Cardiac fibroblast (primary cell): Measurements from ENCODE around the gene ZNF541.

Source experiments
- DNase-seq, 2 donors: peaks; one replicate each; pipeline versions ENCODE4 v3.0.0 to v3.0.0-alpha.2; 2010; ENCODE audit warnings: low read depth in 2 of 2
- H3K4me3 ChIP-seq, 2 donors: replicated peaks in 1 of 2; 1 replicate in 1 of 2; 2 replicates in 1 of 2; pipeline ENCODE4 v1.5.1; 2011; ENCODE audit warnings: low read depth in 2 of 2, low read length in 2 of 2, mild to moderate bottlenecking in 2 of 2, moderate library complexity in 1 of 2
- CTCF ChIP-seq: IDR thresholded peaks from one replicate; pipeline ENCODE4 v1.5.1; 2011; ENCODE audit warnings: low read depth, mild to moderate bottlenecking, low read length, inconsistent platforms

ZNF541 gene

GRCh38 chr19:47573071-47574026, at the start of gene ZNF541:
ZNF541 (minus strand) TSS chr19:47573148; CDS start chr19:47555856, 17,292 bp downstream.
- no peak for TF ChIP-seq CTCF
- peak; percentile 35 to 71 for DNase-seq
- peak within 1 kb of the TSS; percentile 45 to 49 for H3K4me3 ChIP-seq

GRCh38 chr19:47619763-47620162, 46.8 kb upstream of the ZNF541 start:
- DNase-seq: peak in 1 of 2 donors; percentile 32
- no peak overlapping the region for H3K4me3 ChIP-seq
- no peak for TF ChIP-seq CTCF

GRCh38 chr19:47618771-47619170, 45.8 kb upstream of the ZNF541 start:
- no peak overlapping the region for H3K4me3 ChIP-seq
- no peak for TF ChIP-seq CTCF
- DNase-seq: peak; percentile 32 to 46

GRCh38 chr19:47615714-47616113, 42.8 kb upstream of the ZNF541 start:
- DNase-seq: no peak
- no peak overlapping the region for H3K4me3 ChIP-seq

GRCh38 chr19:47615230-47615629, 42.3 kb upstream of the ZNF541 start:
- H3K4me3 ChIP-seq: no peak overlapping the region
- DNase-seq: no peak

More at GRCh38 chr19:47615714-47616113, 42.8 kb upstream of the ZNF541 start:
- no peak for TF ChIP-seq CTCF

GRCh38 chr19:47614559-47614958, 41.6 kb upstream of the ZNF541 start:
- TF ChIP-seq CTCF: no peak
- DNase-seq: no peak
- no peak overlapping the region for H3K4me3 ChIP-seq

More at GRCh38 chr19:47615230-47615629, 42.3 kb upstream of the ZNF541 start:
- no peak for TF ChIP-seq CTCF
